HG02623 (cell line): ENCODE results near the gene CCDC120.

ENCODE experiments used
- ATAC-seq: cut with Tn5 transposase; IDR thresholded peaks from one replicate; pipeline ENCODE4 v1.9.1; 2021; ENCODE audit warnings: moderate library complexity; ENCODE audit not compliant: unreplicated experiment

The CCDC120 gene

DNA sequence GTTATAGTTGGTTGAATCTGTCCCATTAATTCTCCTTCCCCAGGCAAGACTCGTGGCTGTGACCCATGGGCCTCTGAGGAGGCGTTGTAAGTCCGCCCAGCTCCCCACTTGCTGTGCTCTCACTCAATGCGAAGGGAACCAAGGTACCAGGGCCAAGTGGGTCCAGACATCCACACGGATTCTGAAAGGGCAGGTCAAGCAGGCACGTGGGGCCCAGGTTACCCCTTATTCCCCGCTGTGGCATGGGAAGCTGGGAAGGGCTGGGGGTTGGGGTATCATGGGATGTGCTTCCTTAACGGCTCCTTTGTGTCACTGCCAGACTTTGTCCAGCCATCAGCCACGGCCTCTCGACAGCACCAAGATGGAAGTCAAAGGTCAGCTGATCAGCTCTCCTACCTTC lies 3.1 kb downstream of the CCDC120 start:
- ATAC-seq = no peak

DNA sequence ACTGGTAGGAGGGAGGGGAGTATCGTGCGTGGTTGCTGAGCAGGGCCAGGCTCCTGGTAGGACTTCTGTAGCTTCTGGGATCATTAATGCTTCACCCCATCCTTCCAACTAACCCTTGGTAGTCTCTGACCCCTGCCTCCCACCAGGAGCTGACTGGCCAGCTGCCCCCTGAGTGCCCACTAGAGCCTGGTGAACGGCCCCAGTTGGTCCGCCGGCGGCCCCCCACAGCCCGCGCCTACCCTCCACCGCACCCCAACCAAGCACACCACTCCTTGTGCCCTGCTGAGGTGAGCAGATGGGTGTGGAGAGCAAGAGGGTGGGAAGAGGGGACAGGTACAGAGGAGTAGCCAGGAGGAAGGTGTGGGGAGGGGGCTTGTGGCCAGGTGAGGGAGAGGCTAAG lies 4.9 kb downstream of the CCDC120 start:
- ATAC-seq = no peak

DNA sequence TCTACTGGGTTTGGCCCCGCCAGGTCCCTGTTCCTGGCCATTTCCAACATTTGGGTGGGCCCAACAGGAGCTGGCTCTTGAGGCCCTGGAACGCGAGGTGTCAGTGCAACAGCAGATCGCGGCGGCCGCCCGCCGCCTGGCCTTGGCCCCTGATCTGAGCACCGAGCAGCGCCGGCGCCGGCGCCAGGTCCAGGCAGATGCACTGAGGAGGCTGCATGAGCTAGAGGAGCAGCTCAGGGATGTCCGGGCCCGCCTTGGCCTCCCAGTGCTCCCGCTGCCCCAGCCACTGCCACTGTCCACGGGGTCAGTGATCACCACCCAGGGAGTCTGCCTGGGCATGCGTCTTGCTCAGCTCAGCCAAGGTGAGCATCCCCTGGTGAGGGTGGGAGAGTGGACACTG lies 5.5 kb downstream of the CCDC120 start:
- ATAC-seq = no peak

DNA sequence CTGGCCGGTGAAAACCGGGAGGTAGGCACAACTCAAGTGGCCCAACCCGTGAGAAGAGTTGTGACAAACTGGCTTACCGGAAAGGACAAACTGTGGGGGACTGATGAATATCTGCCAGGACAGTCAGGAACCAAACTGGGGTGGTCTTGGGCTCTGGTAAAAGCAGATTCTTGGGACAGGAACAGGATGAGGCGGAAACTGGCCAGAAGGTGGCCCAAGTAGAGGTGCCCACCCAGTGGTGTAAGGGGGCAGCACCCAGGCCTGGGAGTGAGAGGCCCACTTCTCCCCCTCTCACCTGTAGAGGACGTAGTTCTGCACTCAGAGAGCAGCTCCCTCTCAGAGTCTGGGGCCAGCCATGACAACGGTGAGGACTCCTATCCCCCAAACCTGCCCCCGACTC lies 5.9 kb downstream of the CCDC120 start:
- ATAC-seq = no peak

DNA sequence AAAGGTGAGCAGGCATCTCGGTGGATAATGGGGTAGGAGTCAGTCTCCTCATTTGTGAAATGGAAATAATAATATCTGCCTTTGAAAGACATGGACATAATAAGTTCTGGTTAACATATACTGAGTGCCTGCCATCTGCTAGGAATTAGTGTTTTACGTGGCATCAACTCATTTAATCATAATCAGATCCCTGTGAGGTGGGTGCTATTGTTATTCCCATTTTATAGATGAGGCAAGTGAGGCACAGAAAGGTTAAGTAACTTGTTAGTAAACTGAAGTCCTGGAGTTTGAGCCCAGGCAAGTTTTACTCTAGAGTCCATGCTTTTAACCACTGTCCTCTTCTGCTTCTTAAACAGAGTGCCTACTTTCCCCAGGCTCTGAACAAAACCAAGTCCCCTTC lies 7.5 kb downstream of the CCDC120 start:
- ATAC-seq = no peak

DNA sequence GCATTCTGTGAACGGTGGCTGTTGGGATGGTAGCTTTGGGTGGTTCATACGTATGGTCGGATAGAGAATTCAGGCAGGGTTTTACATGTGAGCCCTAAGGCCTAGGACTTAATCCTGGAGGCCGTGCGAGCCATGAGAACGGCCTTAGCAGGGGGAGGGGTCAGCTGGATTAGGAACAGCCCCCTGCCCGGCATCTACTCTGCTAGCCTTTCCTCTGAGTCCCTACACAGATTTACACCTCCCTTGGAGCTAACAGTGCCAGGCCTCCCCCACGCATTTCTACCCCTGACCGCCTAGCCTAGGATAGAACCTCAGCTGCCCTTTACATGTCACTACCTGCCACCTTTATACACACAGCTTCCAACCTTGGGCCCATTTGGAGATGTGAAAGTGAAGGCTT lies 7.9 kb downstream of the CCDC120 start:
- ATAC-seq = no peak

DNA sequence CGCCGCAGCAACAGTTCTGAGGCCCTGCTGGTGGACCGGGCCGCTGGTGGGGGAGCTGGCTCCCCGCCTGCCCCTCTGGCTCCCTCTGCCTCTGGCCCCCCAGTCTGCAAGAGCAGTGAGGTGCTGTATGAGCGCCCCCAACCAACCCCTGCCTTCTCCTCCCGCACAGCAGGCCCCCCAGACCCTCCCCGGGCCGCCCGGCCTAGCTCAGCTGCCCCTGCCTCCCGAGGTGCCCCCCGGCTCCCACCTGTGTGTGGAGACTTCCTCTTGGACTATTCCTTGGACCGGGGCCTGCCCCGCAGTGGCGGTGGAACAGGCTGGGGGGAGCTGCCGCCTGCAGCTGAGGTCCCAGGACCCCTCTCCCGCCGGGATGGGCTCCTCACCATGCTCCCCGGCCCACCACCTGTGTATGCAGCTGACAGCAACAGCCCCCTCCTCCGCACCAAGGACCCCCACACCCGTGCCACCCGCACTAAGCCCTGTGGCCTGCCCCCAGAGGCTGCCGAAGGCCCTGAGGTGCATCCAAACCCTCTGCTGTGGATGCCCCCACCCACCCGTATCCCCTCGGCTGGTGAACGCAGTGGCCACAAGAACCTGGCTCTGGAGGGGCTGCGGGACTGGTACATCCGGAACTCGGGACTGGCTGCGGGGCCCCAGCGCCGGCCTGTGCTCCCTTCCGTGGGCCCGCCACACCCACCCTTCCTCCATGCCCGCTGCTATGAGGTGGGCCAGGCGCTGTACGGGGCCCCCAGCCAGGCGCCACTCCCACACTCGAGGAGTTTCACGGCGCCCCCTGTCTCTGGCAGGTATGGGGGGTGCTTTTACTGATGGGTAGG lies 8.7 kb downstream of the CCDC120 start:
- no peak for ATAC-seq

DNA sequence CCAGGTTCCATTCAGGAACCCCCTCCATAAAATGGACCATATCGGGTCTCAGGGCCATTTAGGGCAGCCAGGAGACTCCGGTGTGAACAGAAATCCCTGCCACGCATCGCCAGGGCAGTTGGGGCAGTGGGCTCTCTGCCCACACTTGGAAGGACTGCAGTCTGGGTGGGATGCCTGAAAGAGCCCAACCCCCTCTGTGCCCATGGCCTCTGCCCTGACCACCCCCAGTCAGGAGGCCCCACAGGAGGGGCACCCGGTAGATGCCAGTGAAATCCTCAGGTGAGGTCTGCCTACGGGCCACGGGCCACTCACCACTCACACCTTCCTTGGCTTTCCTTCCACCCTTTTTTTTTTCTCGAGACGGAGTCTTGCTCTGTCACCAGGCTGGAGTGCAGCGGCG lies 10.2 kb downstream of the CCDC120 start:
- ATAC-seq = no peak

DNA sequence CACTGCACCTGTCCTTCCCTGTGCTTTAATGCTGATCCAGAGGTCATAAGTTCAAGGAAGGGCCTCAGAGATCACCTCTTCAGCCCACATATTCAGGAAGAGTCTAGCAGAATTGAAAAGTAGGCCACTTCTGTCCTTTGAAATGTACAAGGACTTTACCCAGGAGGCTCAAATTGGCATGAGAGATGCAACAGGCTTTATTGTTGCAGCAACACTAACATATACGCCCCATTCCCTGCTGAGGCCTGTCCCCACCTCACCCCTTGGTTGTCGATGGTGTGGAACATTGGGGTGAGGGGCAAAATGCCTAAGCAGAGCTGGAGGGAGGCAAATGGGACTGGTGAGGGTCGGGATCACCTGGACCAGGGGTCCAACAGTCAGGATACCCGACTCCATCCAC lies 12.2 kb downstream of the CCDC120 start:
- no peak for ATAC-seq

DNA sequence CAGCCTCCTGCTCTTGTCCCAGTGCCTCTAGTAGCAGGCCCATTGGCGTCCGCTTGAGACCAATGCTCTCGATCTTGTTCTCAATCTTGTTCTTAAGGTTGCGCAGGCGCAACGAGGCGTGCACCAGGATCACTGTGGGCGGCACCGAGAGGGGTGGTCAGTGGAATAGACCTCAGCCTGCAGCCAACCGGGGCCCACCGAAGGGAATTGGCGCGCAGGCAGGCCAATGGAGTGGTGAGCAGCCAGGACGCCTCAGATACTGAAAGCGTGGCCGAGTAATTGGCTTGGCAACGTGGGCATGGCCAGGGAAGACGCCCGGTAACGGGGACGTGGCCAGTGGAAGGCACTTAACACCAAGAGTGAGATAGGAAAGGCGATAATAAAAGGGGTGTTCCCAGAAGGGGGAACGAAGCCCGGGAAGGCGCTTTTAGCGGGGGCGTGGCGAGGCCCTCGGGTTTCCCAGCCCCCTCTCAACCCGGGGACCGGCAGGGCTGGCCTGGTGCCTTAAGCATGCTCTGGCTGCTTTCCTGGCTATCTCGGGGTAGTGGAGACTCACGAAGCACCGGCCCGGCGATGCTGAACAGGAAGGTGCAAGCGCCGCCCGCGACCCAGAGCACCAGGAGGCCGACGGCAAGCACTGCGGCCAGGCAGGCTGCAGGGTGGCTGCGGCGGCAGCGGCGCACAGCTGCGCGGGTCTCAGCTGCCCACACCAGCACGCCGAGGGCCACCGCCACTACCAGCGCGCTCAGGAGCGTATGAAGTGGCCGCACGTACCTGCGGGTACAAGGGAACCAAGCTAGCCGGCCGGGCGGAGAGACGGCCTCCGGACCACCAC lies 13.3 kb downstream of the CCDC120 start:
- no peak for ATAC-seq

DNA sequence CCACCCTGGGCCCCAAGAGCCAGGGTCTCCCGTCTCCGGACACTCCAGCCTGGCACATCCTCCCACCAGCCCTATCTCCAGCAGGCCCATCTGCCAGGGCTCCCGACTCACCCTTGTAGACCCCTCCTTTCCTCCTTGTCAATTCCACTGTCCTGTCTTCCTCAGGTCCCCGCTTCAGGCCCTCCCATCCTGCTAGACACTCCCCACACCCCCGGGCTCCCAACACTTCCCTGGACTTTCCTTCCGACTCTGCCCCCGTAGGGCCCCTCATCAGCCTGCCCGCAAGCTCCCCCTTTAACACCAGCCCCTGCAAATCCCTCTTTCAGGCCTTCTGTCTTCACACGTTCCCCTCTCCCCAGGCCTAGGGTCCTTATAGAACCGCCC lies 13.9 kb downstream of the CCDC120 start:
- no peak for ATAC-seq

DNA sequence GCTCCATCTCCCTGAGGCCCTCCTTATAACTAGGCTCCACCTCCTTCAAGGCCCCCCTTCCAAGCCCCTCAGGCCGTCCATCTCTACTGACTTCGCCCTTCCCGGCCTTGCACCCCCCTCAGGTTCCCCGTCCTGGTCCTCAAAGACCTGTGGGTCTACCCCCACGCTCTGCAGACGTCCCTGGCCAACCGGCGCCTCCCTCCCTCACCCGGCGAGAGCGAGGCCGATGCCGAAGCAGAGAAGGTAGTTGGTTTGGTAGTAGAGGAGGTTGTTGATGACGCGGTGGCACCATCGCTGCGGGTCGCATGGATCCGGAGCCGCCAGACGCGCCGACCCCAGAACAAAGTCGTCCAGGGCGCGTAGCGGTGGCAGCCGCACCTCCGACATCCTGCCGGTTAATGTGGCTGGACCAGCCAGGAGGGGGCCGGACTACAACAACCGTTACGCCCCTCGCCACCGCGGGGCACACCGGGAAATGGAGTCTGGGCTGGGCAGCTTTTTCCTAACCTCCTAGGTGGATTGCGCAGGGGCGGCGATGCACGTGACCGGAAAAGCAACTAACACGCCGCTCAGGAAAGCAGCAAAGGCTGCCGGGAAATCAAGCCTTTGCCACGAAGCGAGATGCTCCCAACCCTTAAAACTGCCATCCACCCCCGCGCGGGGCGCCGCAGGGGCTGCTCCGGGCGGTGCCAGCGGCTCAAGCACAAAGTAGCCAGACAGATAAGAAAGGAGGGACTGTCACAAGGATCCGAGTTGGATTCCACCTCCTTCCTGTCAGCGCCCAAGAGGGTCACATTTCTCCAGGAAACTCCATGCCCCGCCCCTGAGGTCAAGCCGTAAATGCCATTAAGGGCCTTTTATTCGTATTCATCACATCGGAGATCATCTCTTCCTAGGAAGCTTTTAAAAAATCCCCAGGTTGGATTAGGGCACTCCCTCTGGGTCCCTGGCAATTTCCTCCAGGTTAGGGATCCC lies 15.1 kb downstream of the CCDC120 start, which contains the start of gene PRAF2:
PRAF2 (minus strand) TSS at position 402 of the 975 bp plus-strand sequence; CDS start at position 387, 15 bp downstream.
- peak; percentile 87 for ATAC-seq

DNA sequence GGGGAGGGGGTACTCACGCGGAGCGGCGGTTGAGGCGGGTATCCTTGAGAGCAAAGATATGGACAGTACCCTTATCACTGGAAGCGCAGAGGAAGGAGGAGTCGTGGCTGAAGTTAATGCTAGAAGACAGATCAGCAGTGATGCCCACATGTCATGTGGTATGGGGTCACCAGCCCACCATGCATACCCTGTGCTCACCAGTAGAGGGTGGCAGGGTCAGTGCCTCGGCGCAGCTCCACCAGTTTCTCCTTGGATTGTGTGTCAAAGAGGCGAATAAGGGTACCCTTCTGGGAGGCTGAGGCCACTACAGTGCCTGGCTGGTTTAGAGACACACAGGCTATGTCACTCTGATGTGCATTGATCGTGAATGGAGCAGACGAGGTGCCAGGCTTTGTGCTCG lies 16.5 kb downstream of the CCDC120 start:
- ATAC-seq = no peak

DNA sequence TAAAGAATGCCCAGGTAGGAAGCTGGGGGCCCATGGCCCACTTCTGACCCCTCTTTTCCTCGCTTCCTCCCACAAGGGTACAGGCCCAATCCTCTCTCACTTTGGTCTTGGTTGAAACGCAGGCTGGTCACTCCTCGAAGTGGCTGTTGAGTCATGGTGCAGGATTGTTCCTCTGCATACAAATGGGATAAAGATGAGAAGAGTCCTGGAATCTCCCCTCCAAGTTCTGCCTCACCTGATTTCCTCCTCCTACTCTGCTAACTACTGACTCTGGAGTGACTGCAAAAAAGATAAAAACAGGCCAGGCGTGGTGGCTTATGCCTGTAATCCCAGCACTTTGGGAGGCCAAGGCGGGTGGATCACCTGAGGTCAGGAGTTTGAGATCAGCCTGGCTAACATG lies 19.1 kb downstream of the CCDC120 start:
- ATAC-seq = no peak

DNA sequence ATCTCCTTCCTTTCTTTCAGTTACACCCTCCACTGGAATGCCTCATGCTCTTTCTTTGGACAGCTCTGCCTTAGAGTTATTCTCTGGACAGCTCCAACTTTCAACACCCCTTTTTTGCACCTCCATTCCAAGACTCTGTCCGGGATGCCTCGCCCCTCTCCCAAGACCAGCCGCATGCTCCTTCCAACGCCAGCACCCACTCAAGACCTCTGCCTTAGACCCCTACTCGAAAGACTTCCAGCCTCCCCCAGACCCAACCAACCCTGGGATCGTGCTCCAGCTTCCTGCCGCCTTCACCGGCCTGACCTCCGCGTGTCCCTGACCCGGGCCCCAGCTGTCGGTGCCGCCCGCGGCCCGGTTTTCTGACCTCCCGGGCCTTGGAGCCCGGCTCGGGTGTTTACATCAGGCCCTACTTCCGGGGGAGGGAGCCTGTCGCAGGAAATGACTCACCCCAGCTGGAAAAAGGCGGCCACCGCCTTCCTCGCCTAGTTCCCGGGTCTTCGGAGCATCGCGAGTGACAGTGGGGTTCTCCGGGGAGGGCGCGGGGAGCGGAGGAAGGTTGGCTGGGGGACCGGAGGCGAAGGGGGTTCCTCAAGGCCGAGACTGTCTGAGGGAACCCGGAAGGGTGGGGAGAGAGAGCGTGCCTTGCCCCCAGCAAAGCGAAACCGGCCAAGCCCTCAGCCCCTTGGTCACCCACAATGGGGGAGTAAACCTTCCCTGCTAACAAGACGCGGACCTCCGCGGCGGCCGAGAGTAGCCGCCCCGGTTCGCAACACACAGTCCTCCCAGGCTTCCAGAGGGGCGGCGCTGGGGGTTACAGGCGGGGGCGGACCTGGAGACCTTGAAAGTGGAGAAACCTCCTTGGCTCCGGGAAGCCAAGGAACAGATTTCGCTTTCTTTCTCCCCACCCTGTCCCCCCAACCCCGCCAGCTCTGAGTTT lies 21.0 kb downstream of the CCDC120 start, which contains the start of gene WDR45:
WDR45 (minus strand) TSS at position 399 of the 940 bp plus-strand sequence. CDS start 1,792 bp downstream, outside the sequence.
- peak; percentile 74 for ATAC-seq

DNA sequence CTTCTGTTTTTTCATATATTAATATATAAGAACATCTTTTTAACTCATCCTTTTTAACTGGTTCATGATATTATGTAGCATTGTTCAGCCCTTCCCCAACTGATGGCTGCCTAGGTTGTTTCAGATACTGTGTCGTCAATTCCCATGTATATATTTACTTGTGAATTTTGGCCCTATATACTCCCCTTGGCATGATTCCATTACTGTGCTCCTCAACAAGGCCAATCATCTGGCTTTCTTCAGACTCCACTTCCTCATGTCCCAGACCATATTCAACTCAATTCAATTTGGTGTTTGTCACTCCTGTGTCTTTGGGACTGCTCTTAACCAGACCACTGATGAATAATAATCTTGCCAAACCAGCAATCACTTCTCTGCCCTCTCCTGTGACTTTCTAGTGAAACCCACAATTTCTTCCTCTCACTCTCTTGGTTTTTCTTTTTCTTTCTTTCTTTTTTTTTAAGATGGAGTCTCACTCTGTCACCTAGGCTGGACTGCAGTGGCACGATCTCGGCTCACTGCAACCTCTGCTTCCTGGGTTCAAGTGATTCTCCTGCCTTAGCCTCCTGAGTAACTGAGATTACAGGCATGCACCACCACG lies 23.6 kb downstream of the CCDC120 start:
- no peak for ATAC-seq

DNA sequence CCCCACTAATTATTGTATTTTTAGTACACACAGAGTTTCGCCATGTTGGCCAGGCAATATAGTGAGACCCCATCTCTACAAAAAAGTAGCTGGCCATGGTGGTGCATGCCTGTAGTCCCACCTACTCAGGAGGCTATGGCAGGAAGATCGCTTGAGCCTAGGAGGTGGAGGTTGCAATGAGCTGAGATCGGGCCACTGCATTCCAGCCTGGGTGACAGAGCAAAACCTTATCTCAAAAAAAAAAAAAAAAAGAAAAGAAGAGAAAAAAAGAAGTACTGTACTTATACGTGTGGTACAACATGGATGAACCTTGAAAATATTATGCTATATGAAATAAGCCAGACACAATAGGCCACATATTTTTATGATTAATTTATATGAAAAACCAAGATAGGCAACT lies 30.8 kb downstream of the CCDC120 start:
- no peak for ATAC-seq

DNA sequence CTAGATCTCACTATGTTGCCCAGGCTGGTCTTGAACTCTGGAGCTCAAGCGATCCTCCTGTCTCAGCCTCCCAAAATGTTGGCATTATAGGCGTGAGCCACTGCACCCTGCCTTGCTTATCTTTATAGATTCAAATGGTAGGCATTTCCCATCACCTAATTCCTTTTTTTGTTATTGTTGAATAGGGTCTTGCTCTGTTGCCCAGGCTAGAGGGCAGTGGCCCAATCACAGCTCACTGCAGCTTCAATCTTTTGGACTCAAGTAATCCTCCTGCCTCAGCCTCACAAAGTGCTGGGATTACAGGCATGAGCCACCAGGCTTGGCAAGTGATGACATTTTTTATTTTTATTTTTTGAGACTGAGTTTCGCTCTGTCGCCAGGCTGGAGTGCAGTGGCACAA lies 37.6 kb downstream of the CCDC120 start:
- no peak for ATAC-seq
